H1 (cell line): Measurements from ENCODE around the gene NUAK1. TPM values are rescaled to one million over a fixed set of nuclear protein-coding genes. Genes with fewer than 3 reads are reported as not detected.

Experiments
- CTCF ChIA-PET: fragments of 300-600 bp; sonication (Branson Sonifier 250); formaldehyde crosslinking; loops from one replicate; lab custom pipeline; 2021; ENCODE audit not compliant: partially characterized antibody; lab: Charles Lee
- POLR2A ChIA-PET: fragments of 300-600 bp; sonication (Branson Sonifier 250); formaldehyde crosslinking; loops from one replicate; lab custom pipeline; 2021; ENCODE audit warnings: inconsistent platforms; ENCODE audit not compliant: partially characterized antibody; lab: Charles Lee
- DNase-seq, 2 experiments: peaks; one replicate each; pipeline versions ENCODE4 v3.0.0 to v3.0.0-alpha.2; 2010 to 2022; ENCODE audit warnings: low spot score in 2 of 2, low read depth in 1 of 2, mixed read lengths in 1 of 2
- FAIRE-seq: peaks from 2 replicates; lab custom pipeline; 2011; peaks lifted over from hg19 to GRCh38; lab: Jason Lieb, UNC
- H2AFZ ChIP-seq: 2 replicates; pipeline ENCODE4 v1.8.1; 2012; ENCODE audit warnings: low read length, inconsistent platforms
- H2AK5ac ChIP-seq: 2 replicates; pipeline ENCODE4 v1.6.1; 2013; ENCODE audit warnings: low read depth, low read length
- H2BK120ac ChIP-seq: replicated peaks from 2 replicates; pipeline ENCODE3; 2013; ENCODE audit warnings: low read depth, low read length, inconsistent platforms
- H2BK12ac ChIP-seq: 2 replicates; pipeline ENCODE4 v1.6.1; 2013; ENCODE audit warnings: low read depth, low read length
- H2BK15ac ChIP-seq: 2 replicates; pipeline ENCODE4 v1.6.1; 2013; ENCODE audit warnings: low read length
- H2BK20ac ChIP-seq: 2 replicates; pipeline ENCODE4 v1.6.1; 2013; ENCODE audit warnings: low read length
- H2BK5ac ChIP-seq: 2 replicates; pipeline ENCODE4 v1.6.1; 2013; ENCODE audit warnings: low read depth, low read length
- H3K14ac ChIP-seq: 2 replicates; pipeline ENCODE4 v1.6.1; 2013; ENCODE audit warnings: inconsistent platforms; ENCODE audit not compliant: insufficient read length
- H3K18ac ChIP-seq: 2 replicates; pipeline ENCODE4 v1.6.1; 2013; ENCODE audit warnings: low read length; ENCODE audit errors: extremely low read depth
- H3K23ac ChIP-seq: 2 replicates; pipeline ENCODE4 v1.6.1; 2013; ENCODE audit warnings: inconsistent platforms; ENCODE audit not compliant: insufficient read length
- H3K23me2 ChIP-seq: 2 replicates; pipeline ENCODE4 v1.6.1; 2013; ENCODE audit warnings: low read depth, low read length
- H3K27ac ChIP-seq: 2 replicates; pipeline ENCODE4 v1.6.1; 2011; ENCODE audit warnings: low read depth, low read length, inconsistent platforms
- H3K27me3 ChIP-seq, 4 experiments: replicated peaks in 1 of 4; 1 replicate in 1 of 4; 2 replicates in 3 of 4; pipeline versions ENCODE4 v1.6.1 to v1.8.1; 2011 to 2013; ENCODE audit warnings: low read length in 3 of 4, mild to moderate bottlenecking in 3 of 4, inconsistent platforms in 2 of 4, mixed read lengths in 2 of 4, moderate library complexity in 1 of 4; ENCODE audit not compliant: control insufficient read depth in 3 of 4, insufficient read depth in 3 of 4; ENCODE audit errors: extremely low read depth in 1 of 4
- H3K36me3 ChIP-seq, 4 experiments: 2 replicates each; pipeline versions ENCODE4 v1.6.1 to v1.8.1; 2011 to 2013; ENCODE audit warnings: mild to moderate bottlenecking in 4 of 4, low read length in 3 of 4, moderate library complexity in 2 of 4, control low read depth in 1 of 4, inconsistent platforms in 1 of 4; ENCODE audit not compliant: insufficient read depth in 4 of 4, control insufficient read depth in 2 of 4
- H3K4ac ChIP-seq: replicated peaks from 2 replicates; pipeline ENCODE3; 2013; ENCODE audit warnings: low read length, low read depth, mixed read lengths, inconsistent platforms; ENCODE audit not compliant: insufficient read length
- H3K4me1 ChIP-seq, 4 experiments: replicated peaks in 1 of 4; 1 replicate in 1 of 4; 2 replicates in 3 of 4; pipeline versions ENCODE4 v1.6.1 to v1.8.1; 2011 to 2013; ENCODE audit warnings: low read length in 3 of 4, inconsistent platforms in 2 of 4, mixed read lengths in 1 of 4; ENCODE audit not compliant: insufficient read depth in 4 of 4, control insufficient read depth in 3 of 4
- H3K4me2 ChIP-seq, 2 experiments: 2 replicates each; pipeline versions ENCODE4 v1.6.1 to v1.8.1; 2011 to 2013; ENCODE audit warnings: low read depth in 2 of 2, low read length in 2 of 2, control low read depth in 1 of 2, inconsistent platforms in 1 of 2, mild to moderate bottlenecking in 1 of 2; ENCODE audit not compliant: insufficient read depth in 1 of 2
- H3K4me3 ChIP-seq, 4 experiments: fragments of 200-600, 300-600 bp in 1 of 4; sonication (generic), shearing (Covaris generic), sonication (Bioruptor Twin) in 1 of 4; 2 replicates each; pipeline versions ENCODE4 v1.5.1 to v1.8.1; 2011 to 2016; ENCODE audit warnings: low read length in 4 of 4, low read depth in 3 of 4, control low read depth in 2 of 4, inconsistent platforms in 2 of 4, mild to moderate bottlenecking in 2 of 4, mixed read lengths in 1 of 4, moderate library complexity in 1 of 4; ENCODE audit not compliant: insufficient read depth in 2 of 4; ENCODE audit errors: extremely low read depth in 1 of 4
- H3K56ac ChIP-seq: replicated peaks from 2 replicates; pipeline ENCODE3; 2013; ENCODE audit warnings: low read depth, mild to moderate bottlenecking, mixed read lengths, low read length, inconsistent platforms; ENCODE audit not compliant: insufficient read length
- H3K79me1 ChIP-seq: 2 replicates; pipeline ENCODE4 v1.6.1; 2013; ENCODE audit warnings: low read depth, low read length, control low read depth
- H3K79me2 ChIP-seq, 2 experiments: 2 replicates each; pipeline versions ENCODE4 v1.6.1 to v1.8.1; 2012 to 2013; ENCODE audit warnings: low read length in 2 of 2, mild to moderate bottlenecking in 2 of 2, inconsistent platforms in 1 of 2; ENCODE audit not compliant: insufficient read depth in 2 of 2, control insufficient read depth in 1 of 2
- H3K9ac ChIP-seq, 4 experiments: replicated peaks in 1 of 4; 1 replicate in 1 of 4; 2 replicates in 3 of 4; pipeline versions ENCODE4 v1.6.1 to v1.8.1; 2011 to 2013; ENCODE audit warnings: low read depth in 3 of 4, low read length in 3 of 4, control low read depth in 2 of 4, mild to moderate bottlenecking in 2 of 4, moderate library complexity in 2 of 4, inconsistent platforms in 1 of 4; ENCODE audit errors: extremely low read depth in 1 of 4
- H3K9me3 ChIP-seq, 2 experiments: 2 replicates each; pipeline versions ENCODE4 v1.6.1 to v1.8.1; 2012 to 2013; ENCODE audit warnings: mild to moderate bottlenecking in 2 of 2, moderate library complexity in 2 of 2, control low read depth in 1 of 2, inconsistent platforms in 1 of 2, low read depth in 1 of 2, low read length in 1 of 2, mixed read lengths in 1 of 2; ENCODE audit not compliant: insufficient read depth in 2 of 2
- H4K20me1 ChIP-seq, 2 experiments: replicated peaks in 1 of 2; 2 replicates each; pipeline versions ENCODE3 to v1.8.1; 2011 to 2013; ENCODE audit warnings: inconsistent platforms in 2 of 2, low read length in 2 of 2, mild to moderate bottlenecking in 1 of 2; ENCODE audit not compliant: insufficient read depth in 2 of 2, control insufficient read depth in 1 of 2
- H4K5ac ChIP-seq: 2 replicates; pipeline ENCODE4 v1.6.1; 2013; ENCODE audit warnings: low read length, low read depth, mixed read lengths, inconsistent platforms; ENCODE audit not compliant: insufficient read length
- H4K8ac ChIP-seq: 2 replicates; pipeline ENCODE4 v1.8.0; 2013; ENCODE audit warnings: mild to moderate bottlenecking, moderate library complexity, low read length, inconsistent platforms; ENCODE audit not compliant: insufficient read depth; ENCODE audit errors: extremely low read depth
- H4K91ac ChIP-seq: replicated peaks from 2 replicates; pipeline ENCODE3; 2013; ENCODE audit warnings: low read length, mixed read lengths, inconsistent platforms; ENCODE audit not compliant: insufficient read length
- GABPA ChIP-seq: IDR thresholded peaks from 2 replicates; pipeline ENCODE4 v1.6.1; 2011; ENCODE audit warnings: mild to moderate bottlenecking, low read length, moderate library complexity, borderline replicate concordance; ENCODE audit not compliant: insufficient read depth
- JUND ChIP-seq: IDR thresholded peaks from 2 replicates; pipeline ENCODE4 v1.6.1; 2011; ENCODE audit warnings: mild to moderate bottlenecking, improper control_type of control experiment, low read length
- MAX ChIP-seq: IDR thresholded peaks from 2 replicates; pipeline ENCODE4 v1.6.1; 2012; ENCODE audit warnings: inconsistent platforms
- SIX5 ChIP-seq: IDR thresholded peaks from 2 replicates; pipeline ENCODE4 v1.6.1; 2011; ENCODE audit warnings: mild to moderate bottlenecking, low read depth, low read length
- SP1 ChIP-seq: IDR thresholded peaks from 2 replicates; pipeline ENCODE4 v1.6.1; 2011; ENCODE audit warnings: low read depth, low read length
- SP2 ChIP-seq: IDR thresholded peaks from 2 replicates; pipeline ENCODE4 v1.6.1; 2012; ENCODE audit warnings: mild to moderate bottlenecking, low read length, inconsistent platforms
- WGBS, 2 experiments: shearing (Covaris generic) in 1 of 2; methylation state at CpG; one replicate each; pipeline versions ENCODE4 v1.1.6 to v1.1.7; 2013 to 2015; ENCODE audit warnings: low lambda C conversion rate in 2 of 2, mixed read lengths in 2 of 2, inconsistent platforms in 1 of 2, low coverage in 1 of 2, missing lambda C conversion rate in 1 of 2; ENCODE audit not compliant: insufficient replicate concordance in 2 of 2, insufficient coverage in 1 of 2, insufficient read length in 1 of 2; ENCODE audit errors: extremely low coverage in 1 of 2, missing lambda C conversion rate in 1 of 2; 5-methylcytosine and 5-hydroxymethylcytosine counted together
- polyA plus RNA-seq, 7 experiments: library from polyadenylated mRNA; depleted of rRNA in 3 of 7; stranded (reverse) in 5 of 7; unstranded in 2 of 7; fragments of >200 nt in 5 of 7; fragments of 200-250 nt in 2 of 7; gene quantifications; 1 replicate in 5 of 7; 2 replicates in 1 of 7; 4 replicates in 1 of 7; pipeline versions ENCODE4 v1.2.1 to v1.2.3, GENCODE V29; 2011 to 2013; ENCODE audit warnings: missing spikeins in 2 of 7, mixed read lengths in 2 of 7
- total RNA-seq: library from RNA; stranded (reverse); fragmentation: NEBNext Ultra II Directional; extraction: Animal tissue kit (Norgen Biotek cat#: 25700); gene quantifications from 2 replicates; pipeline ENCODE4 v1.2.1, GENCODE V29; 2021

The NUAK1 gene
- total and polyA plus RNA-seq, 2 of the 8 experiments (the other 6 are each of a cell fraction or from before 2014, with no cell fraction given), result 6.7 to 18.2 TPM

GRCh38 chr12:106073179-106073578 is 65.6 kb downstream of the NUAK1 start:
- H3K36me3 ChIP-seq, result peaks cover 0 to 11% (median 6%) of the 10 kb centered on the region in 4 experiments; a peak in 4 of 8 replicates
- no peak overlapping the region for H2BK20ac ChIP-seq
- 96% methylated on average over 3 of the region's 3 CpGs; no CpG with 5 or more reads in 1 of the 2 experiments for WGBS, 2 experiments
- H3K23me2 ChIP-seq, result no peaks in the 10 kb centered on the region
- H4K5ac ChIP-seq, result no peak overlapping the region
- H3K4me3 ChIP-seq, result no peak overlapping the region
- H2BK120ac ChIP-seq, result no peak overlapping the region
- H3K79me1 ChIP-seq, result no peaks in the 10 kb centered on the region
- no peak overlapping the region for H3K4ac ChIP-seq
- H3K14ac ChIP-seq, result no peak overlapping the region
- POLR2A ChIA-PET, result no interaction called here
- CTCF ChIA-PET, result no interaction called here
- no peaks in the 10 kb centered on the region for H3K27me3 ChIP-seq
- no peak for DNase-seq
- H2BK12ac ChIP-seq, result no peak overlapping the region
- no peak overlapping the region for H2BK5ac ChIP-seq
- no peak overlapping the region for H3K27ac ChIP-seq
- H3K56ac ChIP-seq, result no peak overlapping the region
- FAIRE-seq, result no peak
- no peak overlapping the region for H3K4me2 ChIP-seq
- no peak for TF ChIP-seq GABPA
- no peak for TF ChIP-seq SIX5
- no peak for TF ChIP-seq SP1
- no peak for TF ChIP-seq MAX
- TF ChIP-seq JUND, result no peak
- TF ChIP-seq SP2, result no peak
- no peak overlapping the region for H2AK5ac ChIP-seq
- H4K91ac ChIP-seq, result no peak overlapping the region
- no peaks in the 10 kb centered on the region for H3K79me2 ChIP-seq
- no peaks in the 10 kb centered on the region for H3K9me3 ChIP-seq
- H3K9ac ChIP-seq, result no peak overlapping the region
- no peak overlapping the region for H2AFZ ChIP-seq
- no peak overlapping the region for H2BK15ac ChIP-seq
- H3K18ac ChIP-seq, result no peak overlapping the region
- H4K8ac ChIP-seq, result no peak overlapping the region
- H3K4me1 ChIP-seq, result peaks cover 0 to 11% (median 0%) of the 10 kb centered on the region in 4 experiments; a peak in 2 of 7 replicates
- no peak overlapping the region for H3K23ac ChIP-seq
- no peaks in the 10 kb centered on the region for H4K20me1 ChIP-seq
